Measurements from ENCODE around the gene IGFALS.

DNA sequence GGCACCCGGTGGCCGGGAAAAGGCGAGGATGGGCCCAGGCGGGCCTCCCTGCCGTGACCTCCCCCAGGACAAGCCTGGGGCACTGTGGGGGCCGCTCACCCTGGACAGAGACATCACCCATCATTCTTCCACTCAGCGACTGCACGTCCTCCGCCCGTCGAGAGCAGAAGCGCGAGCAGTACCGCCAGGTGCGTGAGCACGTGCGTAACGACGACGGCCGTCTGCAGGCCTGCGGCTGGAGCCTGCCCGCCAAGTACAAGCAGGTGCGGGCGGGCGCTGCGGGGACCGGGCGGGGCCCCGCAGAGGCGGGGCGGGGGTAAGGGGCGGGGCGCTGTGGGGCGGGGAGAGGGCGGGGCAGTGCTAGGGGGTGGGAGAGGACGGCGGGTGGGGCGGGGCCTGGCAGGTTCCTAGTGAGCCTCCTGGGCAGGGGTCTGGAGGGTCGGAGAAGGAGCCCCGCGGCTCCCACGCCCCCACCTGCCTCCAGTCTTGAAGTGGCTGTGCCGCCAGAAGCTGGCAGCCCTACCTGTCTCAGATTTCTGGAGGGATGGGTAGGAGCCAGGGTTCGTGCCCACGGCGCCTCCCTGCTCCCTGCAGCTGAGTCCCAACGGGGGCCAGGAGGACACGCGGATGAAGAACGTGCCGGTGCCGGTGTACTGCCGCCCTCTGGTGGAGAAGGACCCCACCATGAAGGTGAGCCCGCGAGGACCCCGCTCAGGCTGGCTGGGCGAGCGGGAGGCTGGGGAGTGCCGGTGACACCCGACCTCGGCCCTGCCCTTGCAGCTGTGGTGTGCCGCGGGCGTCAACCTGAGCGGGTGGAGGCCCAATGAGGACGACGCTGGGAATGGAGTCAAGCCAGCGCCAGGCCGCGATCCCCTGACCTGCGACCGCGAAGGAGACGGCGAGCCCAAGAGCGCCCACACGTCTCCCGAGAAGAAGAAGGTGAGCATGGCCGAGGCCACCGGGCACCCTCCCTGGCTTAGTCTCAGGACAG lies 29.7 kb downstream of the IGFALS start:
- TF ChIP-seq, protein P1, sequence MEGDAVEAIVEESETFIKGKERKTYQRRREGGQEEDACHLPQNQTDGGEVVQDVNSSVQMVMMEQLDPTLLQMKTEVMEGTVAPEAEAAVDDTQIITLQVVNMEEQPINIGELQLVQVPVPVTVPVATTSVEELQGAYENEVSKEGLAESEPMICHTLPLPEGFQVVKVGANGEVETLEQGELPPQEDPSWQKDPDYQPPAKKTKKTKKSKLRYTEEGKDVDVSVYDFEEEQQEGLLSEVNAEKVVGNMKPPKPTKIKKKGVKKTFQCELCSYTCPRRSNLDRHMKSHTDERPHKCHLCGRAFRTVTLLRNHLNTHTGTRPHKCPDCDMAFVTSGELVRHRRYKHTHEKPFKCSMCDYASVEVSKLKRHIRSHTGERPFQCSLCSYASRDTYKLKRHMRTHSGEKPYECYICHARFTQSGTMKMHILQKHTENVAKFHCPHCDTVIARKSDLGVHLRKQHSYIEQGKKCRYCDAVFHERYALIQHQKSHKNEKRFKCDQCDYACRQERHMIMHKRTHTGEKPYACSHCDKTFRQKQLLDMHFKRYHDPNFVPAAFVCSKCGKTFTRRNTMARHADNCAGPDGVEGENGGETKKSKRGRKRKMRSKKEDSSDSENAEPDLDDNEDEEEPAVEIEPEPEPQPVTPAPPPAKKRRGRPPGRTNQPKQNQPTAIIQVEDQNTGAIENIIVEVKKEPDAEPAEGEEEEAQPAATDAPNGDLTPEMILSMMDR (IDR thresholded peaks at IDR 0.05; ENCODE audit: insufficient read depth, low read length, poor library complexity, severe bottlenecking), result no peak
- no peak for TF ChIP-seq EZH2phosphoT487 (conservative IDR thresholded peaks at IDR 0.05; ENCODE audit: low read length)
